22Rv1 (cell line): Measurements from ENCODE around the gene KRTAP11-1.

Experiments
- H3K27ac ChIP-seq: fragments of 450-650 bp; 2 replicates; pipeline ENCODE4 v1.5.1; 2017
- ZFX ChIP-seq: fragments of 450-650 bp; IDR thresholded peaks from 2 replicates; pipeline ENCODE4 v1.6.1; 2017; ENCODE audit warnings: antibody characterized with exemption, borderline replicate concordance
- TF ChIP-seq, protein P1 (sequence below): fragments of 450-650 bp; IDR thresholded peaks from 2 replicates; pipeline ENCODE4 v1.5.1; 2017; ENCODE audit warnings: mild to moderate bottlenecking

Gene KRTAP11-1

DNA sequence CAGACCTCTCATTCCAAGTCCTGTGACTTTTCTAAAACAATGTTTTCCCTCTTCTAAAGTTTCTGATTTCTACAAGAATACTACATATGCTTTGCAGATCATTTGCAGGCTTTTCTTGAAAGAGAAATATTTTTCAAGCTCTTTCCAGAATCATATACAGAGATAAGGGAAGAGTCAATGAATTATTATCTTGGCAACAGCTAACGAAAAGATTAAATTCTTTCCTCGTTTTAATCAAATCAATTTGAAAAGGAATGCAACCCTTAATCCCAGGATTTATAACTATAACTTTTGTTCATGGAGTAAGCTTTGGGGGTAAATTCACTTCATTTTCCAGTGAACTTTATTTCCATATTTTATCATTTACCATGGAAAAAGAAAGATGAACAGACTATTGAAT is 6.9 kb downstream of the KRTAP11-1 start:
- H3K27ac ChIP-seq = no peak overlapping the region
- TF ChIP-seq ZFX = no peak
- TF ChIP-seq, protein P1, sequence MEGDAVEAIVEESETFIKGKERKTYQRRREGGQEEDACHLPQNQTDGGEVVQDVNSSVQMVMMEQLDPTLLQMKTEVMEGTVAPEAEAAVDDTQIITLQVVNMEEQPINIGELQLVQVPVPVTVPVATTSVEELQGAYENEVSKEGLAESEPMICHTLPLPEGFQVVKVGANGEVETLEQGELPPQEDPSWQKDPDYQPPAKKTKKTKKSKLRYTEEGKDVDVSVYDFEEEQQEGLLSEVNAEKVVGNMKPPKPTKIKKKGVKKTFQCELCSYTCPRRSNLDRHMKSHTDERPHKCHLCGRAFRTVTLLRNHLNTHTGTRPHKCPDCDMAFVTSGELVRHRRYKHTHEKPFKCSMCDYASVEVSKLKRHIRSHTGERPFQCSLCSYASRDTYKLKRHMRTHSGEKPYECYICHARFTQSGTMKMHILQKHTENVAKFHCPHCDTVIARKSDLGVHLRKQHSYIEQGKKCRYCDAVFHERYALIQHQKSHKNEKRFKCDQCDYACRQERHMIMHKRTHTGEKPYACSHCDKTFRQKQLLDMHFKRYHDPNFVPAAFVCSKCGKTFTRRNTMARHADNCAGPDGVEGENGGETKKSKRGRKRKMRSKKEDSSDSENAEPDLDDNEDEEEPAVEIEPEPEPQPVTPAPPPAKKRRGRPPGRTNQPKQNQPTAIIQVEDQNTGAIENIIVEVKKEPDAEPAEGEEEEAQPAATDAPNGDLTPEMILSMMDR = no peak

DNA sequence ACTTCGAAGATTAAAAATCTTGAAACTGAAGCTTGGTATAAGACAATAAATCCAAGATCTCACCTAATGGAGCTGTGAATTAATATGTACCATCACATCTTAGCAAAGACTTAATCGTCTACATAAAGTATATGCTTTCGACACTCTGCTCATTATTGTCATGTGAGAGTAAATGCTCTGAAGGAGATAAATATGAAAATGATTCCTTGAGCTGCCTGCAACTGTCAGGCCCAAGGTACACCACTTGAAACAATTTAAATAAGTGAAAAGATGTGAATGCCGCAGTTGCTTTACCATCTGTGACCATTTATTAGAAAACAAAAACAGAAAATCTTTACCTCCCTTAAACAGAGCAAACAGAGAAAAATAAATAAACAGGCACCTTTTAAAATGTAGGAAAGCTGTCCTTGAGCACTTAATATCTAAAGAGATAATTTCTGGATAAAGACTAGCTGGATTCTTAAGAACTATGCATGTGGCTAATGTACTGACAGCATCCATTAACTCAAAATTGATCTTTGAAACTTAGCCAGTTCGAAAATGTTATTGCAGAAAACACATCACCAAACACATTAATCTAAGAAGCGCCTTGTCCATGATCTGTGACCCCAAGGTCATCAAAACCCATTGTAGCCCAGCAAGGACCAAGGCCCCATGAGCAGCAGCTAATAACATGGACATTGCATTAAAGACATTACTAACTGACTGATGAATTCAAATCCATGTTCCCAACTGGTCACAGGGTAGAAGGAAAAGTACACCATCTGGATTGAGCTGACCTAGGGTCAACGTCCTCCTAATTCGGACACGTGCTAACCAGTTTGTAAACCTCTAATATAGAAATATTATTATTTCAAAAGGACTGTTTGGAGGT is 33.5 kb downstream of the KRTAP11-1 start:
- TF ChIP-seq, protein P1 = no peak
- no peak for TF ChIP-seq ZFX
- no peak overlapping the region for H3K27ac ChIP-seq

DNA sequence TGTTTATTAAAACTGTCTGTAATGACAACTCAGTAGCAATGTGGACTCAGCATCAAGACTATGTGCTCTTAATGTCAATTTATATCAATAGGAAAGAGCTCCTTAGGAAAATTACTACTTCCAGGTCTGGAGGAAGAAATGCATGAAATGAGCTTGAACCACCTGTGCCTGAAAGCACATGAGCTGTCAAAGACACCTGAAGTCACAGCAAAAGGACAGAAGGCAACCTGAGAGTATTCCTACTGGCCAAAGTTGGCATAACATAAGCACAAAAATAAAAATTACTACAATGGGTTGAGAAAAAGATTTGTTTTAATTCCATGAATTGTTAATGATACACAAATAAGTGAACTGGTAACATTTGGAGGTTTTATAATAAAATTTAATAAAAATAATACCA is 38.4 kb downstream of the KRTAP11-1 start:
- no peak overlapping the region for H3K27ac ChIP-seq
- no peak for TF ChIP-seq ZFX
- TF ChIP-seq, protein P1 = no peak

DNA sequence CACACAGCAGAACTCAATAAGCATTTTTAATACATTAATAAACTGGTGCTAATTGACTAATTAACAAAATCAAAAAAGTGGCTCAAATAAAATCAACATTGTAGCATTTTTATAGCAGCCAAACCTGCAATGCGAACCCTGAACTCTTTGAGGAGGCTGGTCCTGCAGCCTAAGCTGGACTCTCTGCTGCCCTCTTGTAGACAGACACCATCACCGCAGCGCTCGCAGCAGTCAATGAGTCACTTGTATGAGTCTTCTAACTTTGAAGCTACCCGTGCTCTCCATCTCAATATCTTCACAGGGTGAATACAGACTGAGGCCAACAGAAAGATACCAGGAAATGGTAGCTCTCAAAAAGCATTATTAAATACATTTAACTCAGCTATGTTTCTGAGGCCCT is 42.1 kb downstream of the KRTAP11-1 start:
- TF ChIP-seq, protein P1 = peak; percentile 80
- TF ChIP-seq ZFX = no peak
- no peak overlapping the region for H3K27ac ChIP-seq

DNA sequence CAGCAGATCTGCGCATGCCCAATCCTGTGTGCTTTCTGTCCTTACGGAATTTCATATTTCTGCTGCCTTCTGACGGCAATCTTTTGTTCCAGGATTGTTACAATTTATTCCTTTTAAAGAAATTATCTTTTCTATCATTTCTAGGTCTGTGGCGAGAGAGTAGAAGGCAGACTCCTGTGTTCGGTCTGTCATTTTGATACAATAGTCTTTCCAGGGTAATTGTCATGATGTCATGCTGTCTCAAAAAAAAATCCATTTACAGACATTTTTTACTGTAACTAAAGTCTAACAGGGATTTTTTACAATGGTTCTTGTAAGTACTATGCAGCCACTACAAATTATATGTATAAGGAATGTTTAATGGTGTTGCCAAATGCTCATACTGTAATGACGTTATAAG is 42.8 kb downstream of the KRTAP11-1 start:
- no peak overlapping the region for H3K27ac ChIP-seq
- no peak for TF ChIP-seq ZFX
- TF ChIP-seq, protein P1 = no peak

DNA sequence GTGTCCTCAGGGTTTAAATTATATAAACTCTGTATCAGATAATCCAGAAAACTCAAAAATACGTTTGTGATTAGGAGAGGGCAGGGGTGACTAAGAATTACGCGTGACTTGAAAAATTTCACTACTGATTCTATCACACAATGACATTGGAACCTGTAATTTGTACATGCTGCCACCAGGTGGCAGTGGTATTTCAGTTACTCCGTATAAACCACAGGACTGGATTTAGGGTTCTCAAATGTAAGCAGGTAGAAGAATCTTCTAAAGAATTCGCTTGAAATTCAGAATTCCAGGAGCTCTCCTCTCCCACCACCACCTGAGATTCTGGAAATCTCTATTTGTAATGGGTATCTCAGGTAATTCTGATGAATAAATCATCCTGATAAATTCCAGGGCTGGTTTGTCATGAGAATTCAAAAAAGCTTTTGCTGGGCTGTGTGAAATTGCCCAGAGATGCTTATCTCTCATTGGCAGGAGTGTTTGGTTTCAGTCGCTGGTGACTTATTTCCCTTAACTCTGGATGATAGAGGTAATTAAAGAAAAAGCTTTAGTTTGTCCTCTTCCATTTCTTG is 50.1 kb downstream of the KRTAP11-1 start:
- no peak for TF ChIP-seq ZFX
- TF ChIP-seq, protein P1 = peak; percentile 79
- H3K27ac ChIP-seq = no peak overlapping the region
